Bone marrow (tissue), 2 donors: ENCODE measurements around the gene HSD3B7.
"Not testable (repeated sequence)": the region's sequence is repeated elsewhere in the genome, so short reads cannot be mapped to it uniquely, and the experiment has no call there.

ENCODE experiments used
- DNase-seq, 2 donors: peaks; one replicate each; lab custom pipeline; 2025; lab: John Stamatoyannopoulos, UW

Gene HSD3B7

DNA sequence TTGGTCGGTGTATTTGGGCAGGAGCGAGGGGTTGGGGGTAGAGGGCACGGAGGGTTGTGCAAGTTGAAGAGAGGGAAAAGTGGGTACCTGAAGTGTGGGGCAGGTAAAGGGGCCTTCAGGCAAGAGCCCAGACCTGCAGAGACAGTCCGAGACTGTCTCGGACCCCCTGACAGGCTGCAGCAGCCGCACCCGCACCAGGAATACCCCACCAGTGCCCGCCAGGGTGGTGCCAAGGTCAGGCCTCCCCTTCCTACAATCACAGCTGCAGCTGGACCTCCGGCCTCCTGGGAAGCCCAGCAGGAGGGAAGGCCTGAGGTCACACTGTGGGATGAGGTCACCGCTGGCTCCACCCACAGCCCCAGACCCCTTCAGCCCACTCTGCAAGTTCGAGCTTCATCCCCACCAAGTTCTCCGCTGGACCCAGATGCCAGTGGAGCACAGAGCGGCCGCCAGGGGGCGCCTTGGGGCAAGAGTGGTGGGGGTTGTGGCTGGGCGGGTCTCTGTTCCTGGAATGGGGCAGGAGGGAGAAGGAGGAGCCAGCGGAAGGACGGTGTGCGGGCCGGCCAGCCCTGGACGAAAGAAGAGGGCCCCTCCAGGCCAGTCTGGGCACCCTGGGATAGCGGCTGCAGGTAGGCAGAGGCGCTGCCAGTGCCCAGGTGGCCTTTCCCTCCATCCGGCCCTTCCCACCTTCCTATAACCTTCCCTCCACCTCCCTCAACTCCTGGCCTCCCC, at the start of gene HSD3B7:
HSD3B7 (plus strand) TSS at position 539 of the 732 bp plus-strand sequence. CDS start 452 bp downstream, outside the sequence.
- peak; percentile 66 to 69 for DNase-seq

- DNase-seq = no peak
Observed at GRCh38 chr16:30937692-30938091, 47.3 kb upstream of the HSD3B7 start.

DNA sequence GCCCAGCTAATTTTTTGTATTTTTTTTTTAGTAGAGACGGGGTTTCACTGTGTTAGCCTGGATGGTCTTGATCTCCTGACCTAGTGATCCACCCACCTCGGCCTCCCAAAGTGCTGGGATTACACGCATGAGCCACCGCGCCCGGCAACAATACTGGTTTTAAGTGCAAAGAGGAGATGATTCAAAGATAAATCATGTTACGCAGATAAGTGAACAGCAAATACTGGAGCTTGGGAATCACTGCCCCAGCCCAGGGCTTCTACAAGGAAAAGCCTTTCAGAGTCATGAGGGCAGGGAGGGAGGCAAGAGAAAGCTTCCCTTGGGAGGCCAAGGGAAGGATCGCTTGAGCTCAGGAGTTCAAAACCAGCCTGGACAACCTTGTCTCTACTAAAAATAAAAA, 45.4 kb upstream of the HSD3B7 start:
- DNase-seq = not testable (repeated sequence)

DNA sequence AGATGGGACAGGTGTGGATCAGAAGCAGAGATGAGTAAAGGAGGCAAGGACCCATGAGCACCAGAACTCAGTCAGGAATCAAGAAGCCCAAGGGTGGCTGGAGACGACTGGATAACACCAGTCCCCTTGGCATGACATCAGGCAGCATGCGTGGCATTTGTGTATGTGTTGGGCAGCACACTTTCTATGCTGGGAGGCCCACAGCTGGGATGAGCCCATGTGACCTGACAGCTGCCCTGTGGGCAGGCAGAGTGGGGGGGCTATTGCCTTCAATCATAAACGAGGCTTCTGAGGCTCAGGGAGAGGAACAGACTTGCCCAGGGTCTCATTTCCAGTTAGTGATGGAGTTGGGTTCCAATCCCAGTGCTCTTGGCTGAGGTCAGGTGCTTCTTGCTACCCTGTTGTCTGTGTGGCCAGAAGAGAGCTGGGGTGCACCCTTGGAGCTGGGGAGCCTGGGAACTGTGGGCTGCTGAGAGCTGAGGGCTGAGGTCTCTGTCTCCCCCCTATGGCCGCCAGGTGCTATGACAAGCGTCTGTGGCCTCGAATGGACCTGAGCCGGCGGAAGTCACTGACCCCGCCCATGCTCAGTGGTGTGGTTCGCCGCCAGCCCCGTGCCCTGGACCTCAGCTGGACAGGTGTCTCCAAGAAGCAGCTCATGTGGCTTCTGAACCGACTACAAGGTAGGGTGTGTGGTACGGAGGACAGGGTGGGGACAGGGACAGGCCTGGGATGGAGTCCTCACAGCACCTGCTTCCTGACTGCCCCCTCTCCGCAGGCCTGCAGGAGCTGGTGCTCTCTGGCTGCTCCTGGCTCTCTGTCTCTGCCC, 43.2 kb upstream of the HSD3B7 start:
- peak; percentile 36 to 48 for DNase-seq

DNA sequence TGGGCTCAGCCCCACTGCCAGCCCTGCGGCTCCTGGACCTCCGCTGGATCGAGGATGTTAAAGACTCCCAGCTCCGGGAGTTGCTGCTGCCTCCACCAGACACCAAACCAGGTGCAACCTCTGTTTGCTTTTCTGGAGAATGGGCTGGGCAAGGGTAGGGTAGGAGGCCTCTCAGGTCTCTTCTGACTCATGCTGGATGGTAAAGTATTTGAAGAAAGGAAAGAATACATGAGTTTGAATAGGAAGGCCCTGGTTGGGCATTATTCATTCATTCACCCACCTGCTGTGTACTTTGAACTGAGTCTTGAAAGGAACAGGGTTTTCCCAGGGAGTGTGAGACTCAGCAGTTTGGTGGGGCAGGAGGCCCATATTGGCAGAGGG, 42.6 kb upstream of the HSD3B7 start:
- no peak for DNase-seq

DNA sequence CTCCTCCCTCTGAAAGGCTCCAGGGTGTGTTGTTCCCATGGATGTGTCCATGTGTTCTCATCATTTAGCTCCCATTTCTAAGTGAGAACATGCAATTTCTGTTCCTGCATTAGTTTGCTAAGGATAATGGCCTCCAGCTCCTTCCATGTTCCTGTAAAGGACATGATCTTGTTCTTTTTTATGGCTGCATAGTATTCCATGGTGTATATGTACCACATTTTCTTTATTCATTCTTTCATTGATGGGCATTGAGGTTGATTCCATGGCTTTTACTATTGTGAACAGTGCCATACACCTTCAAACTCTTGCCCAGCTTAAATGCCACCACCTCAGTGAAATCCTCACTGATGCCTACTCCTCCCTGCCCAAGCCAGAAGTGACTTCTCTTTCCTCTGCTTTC, 40.7 kb upstream of the HSD3B7 start:
- no peak for DNase-seq

DNA sequence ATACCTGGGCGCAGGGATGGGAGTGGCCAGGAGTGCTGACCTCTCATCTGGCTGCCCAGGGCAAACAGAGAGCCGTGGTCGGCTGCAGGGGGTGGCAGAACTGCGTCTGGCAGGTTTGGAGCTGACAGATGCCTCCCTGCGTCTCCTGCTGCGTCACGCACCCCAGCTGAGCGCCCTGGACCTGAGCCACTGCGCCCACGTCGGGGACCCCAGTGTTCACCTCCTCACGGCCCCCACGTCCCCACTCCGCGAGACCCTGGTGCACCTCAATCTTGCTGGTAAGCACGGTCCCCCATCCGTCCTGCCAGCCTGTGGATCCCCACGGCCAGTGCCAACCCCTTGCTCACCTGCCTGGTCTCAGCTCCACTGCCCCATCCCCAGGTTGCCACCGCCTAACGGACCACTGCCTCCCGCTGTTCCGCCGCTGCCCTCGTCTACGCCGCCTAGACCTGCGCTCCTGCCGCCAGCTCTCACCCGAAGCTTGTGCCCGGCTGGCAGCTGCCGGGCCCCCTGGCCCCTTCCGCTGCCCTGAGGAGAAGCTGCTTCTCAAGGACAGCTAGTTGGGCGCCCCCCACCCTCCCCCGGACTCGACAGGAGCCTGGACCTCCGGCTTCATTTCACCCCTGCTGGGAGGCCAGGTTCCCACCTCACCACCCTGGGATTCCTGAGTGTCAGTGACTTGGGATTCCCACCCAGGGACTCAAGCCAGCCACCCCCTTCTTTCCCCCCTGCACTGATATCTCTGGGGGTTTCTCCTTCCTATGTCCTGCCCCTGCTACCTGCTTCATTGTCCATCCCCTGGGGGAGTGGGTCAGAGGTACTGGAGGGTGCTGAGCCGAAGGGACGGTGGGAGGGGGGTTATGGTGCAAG, 38.1 kb upstream of the HSD3B7 start:
- no peak for DNase-seq

DNA sequence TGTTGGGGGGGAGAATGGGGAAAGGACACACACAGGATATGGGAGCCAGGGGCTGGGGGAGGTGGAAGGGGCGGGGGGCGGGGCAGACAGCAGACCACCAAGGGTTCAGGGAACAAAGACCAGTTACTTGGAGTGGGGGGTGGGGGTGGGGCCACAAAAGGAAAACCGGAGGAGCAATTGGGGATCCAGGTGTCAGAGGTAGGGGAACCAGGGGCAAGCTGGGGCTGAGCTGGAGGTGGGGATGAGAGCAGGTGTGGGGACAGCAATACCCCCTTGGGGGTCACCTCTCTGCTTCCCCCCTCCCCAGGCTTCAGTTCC, 37.5 kb upstream of the HSD3B7 start:
- no peak for DNase-seq

- DNase-seq = no peak
Observed at GRCh38 chr16:30947859-30948666, 36.9 kb upstream of the HSD3B7 start.

- DNase-seq = peak; percentile 45 to 47
Observed at GRCh38 chr16:30948667-30949649, 36.0 kb upstream of the HSD3B7 start, which contains the start of gene ORAI3. ORAI3 (plus strand) TSS chr16:30949068; CDS start chr16:30949290, 222 bp downstream.

- DNase-seq = peak; percentile 11 to 32
Observed at GRCh38 chr16:30949650-30950515, 35.1 kb upstream of the HSD3B7 start.

GRCh38 chr16:30950516-30951065, 34.4 kb upstream of the HSD3B7 start:
- DNase-seq = no peak

DNA sequence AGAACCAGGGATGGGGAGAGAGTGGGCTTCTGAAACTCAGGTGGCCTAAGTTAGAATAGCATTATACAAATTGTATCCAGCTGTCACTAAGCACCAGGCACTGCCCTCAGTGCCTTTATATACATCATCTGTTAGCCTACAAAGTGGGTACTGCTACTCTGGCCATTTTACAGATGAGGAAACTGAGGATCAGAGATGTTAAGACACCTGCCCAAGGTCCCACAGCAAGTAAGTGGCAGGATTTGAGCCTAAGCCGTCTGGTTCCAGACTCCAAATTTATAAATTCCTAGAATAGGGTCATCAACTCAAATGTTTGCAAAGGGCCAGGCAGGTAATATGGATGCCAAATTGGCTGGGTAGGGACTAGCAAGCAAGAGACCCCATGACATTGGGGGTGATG, 33.8 kb upstream of the HSD3B7 start:
- DNase-seq = no peak

DNA sequence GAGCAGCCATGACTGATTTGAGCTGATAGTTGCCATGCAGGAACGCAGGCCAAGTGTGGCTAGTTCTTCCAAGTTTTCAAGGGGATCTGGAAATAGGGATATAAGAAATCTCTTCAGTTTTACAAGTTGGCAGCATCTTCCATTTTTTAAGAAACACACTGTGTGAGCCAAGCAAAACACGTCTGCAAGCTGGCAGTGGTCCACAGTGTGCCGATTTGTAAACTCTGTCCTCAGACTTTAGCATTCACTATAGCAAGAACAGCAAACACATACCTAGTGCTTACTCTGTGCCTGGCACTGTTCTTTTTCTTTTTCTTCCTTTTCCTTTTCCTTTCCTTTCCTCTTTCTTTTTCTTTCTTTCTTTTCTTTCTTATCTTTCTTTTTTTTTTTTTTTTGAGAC, 33.3 kb upstream of the HSD3B7 start:
- DNase-seq = no peak

GRCh38 chr16:30953111-30953510, 31.9 kb upstream of the HSD3B7 start:
- no peak for DNase-seq

DNA sequence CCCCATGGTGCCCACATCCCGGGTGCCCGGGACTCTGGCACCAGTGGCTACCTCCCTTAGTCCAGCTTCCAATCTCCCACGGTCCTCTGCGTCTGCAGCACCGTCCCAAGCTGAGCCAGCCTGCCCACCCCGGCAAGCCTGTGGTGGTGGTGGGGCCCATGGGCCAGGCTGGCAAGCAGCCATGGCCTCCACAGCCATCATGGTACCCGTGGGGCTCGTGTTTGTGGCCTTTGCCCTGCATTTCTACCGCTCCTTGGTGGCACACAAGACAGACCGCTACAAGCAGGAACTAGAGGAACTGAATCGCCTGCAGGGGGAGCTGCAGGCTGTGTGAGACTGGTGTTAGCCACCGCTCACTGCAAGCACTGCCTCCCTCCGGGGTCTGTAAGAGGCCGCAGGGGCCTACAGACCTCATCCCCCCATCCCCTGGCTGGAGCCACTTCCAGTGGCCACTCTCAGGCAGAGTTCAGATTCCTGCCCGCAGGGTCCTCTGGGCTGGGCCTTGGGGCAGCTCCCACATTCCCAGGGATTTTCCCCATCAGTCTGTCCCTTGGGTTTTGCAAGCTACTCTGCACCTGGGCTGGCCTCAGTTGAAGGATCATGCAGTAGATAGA, 31.4 kb upstream of the HSD3B7 start:
- peak; percentile 3 to 48 for DNase-seq

DNA sequence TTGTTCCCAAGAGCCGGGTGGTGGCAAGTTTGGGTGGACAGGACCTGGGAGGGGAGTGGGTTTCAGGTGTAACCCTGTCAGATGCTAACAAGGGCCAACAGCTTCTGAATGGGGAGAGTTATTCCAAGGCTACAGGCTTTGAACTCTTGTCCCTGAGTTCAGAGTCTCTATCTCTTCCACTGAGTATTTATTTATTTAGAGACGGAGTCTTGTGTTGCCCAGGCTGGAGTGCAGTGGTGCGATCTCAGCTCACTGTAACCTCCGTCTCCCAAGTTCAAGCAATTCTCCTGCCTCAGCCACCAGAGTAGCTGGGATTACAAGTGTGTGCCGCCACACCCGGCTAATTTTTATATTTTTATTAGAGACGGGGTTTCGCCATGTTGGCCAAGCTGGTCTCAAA, 30.0 kb upstream of the HSD3B7 start:
- no peak for DNase-seq

DNA sequence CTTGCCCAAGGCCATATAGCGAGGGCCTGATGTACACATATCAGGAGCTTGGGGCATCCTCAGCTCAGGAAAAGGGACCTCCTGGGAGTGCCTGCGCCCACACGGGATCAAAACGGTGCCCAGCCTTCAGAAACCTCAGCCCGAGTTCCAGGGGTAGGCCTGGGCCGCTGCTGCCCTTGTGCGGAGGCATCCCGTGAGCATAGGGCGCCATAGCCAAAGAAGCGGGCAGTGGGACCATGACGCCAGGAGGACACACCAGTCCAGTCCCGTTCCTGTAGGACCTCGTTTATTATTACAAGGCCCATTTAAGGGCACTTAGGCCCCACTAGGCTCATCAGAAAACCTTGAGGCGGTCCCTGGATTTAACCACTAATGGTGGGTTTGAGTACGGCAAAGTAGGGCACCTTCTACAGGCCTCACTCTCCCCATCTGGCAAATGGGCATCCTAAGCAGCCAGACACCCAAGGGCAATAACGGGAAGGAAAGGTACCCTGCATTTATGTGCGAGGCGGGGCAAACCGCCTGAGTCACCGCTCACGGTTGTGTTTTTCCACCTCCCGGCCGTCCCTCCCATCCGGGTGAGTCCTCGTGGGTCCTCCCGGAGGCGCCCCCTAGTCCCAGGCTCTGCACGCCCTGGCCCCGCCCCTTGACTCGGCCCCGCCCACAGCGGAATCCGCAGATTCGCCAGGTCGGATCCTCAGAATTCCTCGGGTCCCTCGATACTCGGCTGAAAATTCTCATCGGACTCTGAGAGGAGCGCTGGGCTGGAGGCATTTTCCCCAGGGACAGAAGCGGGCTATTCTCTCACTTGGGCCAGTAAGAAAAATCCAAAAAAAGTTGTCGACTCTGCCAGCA, 28.2 kb upstream of the HSD3B7 start:
- peak; percentile 86 to 88 for DNase-seq
